Ramos (cell line): Measurements from ENCODE around the gene FLYWCH2.
"Not testable (repeated sequence)": the region's sequence is repeated elsewhere in the genome, so short reads cannot be mapped to it uniquely, and the experiment has no call there.

Experiments
- in situ Hi-C: fragments of 300-500 bp; cut with MboI; formaldehyde crosslinking; loops from one replicate; pipeline ENCODE4 v1.14.3; 2022; ENCODE audit warnings: low sequenced_read_pairs; ENCODE audit not compliant: unreplicated experiment

Gene FLYWCH2

DNA sequence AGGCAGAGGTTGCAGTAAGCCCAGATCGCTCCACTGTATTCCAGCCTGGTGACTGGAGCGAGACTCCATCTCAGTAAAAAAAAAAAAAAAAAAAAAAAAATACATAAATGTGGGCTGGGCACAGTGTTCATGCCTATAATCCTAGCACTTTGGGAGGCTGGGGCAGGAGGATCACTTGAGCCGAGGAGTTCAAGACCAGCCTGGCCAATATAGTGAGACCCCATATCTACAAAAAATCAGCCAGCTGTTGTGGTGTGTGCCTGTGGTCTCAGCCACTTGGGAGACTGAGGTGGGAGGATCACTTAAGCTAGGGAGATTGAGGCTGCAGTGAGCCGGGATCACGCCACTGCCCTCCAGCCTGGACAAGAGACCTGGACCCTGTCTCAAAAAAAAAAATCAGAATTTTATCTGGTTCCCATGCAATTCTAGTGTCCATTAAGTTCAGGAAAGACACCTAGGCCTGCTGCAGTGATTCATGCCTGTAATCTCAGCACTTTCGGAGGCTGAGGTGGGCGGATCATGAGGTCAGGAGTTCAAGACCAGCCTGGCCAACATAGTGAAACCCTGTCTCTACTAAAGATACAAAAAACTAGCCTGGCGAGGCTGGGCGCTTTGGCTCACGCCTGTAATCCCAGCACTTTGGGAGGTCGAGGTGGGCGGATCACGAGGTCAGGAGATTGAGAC, 48.4 kb downstream of the FLYWCH2 start:
- in situ Hi-C loops, result not testable (repeated sequence)

DNA sequence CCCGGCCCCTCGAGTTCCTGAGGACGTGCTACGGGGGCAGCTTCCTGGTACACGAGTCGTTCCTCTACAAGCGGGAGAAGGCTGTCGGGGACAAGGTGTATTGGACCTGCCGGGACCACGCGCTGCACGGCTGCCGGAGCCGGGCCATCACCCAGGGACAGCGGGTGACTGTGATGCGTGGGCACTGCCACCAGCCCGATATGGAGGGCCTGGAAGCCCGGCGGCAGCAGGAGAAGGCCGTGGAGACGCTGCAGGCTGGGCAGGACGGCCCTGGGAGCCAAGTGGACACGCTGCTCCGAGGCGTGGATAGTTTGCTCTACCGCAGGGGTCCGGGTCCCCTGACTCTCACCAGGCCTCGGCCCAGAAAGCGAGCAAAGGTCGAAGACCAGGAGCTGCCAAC, 50.1 kb downstream of the FLYWCH2 start:
- in situ Hi-C loops, result no loop called here

GRCh38 chr16:2933701-2934100, 50.7 kb downstream of the FLYWCH2 start:
- in situ Hi-C loops, result no loop called here

- in situ Hi-C loops, result no loop called here
Measured at GRCh38 chr16:2934450-2934849, 51.4 kb downstream of the FLYWCH2 start.

GRCh38 chr16:2936436-2937011, 53.5 kb downstream of the FLYWCH2 start:
- in situ Hi-C loops, result no loop called here

DNA sequence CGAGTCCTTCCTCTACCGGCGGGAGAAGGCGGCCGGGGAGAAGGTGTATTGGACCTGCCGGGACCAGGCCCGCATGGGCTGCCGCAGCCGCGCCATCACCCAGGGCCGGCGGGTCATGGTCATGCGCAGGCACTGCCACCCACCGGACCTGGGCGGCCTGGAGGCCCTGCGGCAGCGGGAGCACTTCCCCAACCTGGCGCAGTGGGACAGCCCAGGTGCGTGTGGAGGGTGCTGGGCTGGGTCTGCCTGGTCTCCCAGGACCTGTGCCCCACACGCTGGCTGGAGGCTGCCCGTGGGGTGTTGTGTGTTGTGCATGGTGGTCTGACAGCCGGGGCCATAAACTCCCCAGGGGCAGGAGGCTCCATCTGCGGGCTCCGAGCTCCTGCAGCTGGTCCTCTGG, 54.2 kb downstream of the FLYWCH2 start:
- in situ Hi-C loops, result no loop called here

DNA sequence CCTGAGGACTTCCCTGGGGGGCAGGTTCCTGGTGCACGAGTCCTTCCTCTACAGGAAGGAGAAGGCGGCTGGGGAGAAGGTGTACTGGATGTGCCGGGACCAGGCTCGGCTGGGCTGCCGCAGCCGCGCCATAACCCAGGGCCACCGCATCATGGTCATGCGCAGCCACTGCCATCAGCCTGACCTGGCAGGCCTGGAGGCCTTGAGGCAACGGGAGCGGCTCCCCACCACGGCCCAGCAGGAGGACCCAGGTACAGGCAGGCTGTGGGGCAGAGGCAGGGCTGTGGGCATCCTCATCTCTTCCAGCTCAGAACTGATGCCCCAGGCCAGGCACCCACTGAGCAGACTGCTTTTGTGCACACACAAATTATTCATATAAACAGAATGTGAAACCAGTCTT, 55.2 kb downstream of the FLYWCH2 start:
- in situ Hi-C loops, result no loop called here

- in situ Hi-C loops, result no loop called here
Measured at GRCh38 chr16:2939968-2940367, 57.0 kb downstream of the FLYWCH2 start.

DNA sequence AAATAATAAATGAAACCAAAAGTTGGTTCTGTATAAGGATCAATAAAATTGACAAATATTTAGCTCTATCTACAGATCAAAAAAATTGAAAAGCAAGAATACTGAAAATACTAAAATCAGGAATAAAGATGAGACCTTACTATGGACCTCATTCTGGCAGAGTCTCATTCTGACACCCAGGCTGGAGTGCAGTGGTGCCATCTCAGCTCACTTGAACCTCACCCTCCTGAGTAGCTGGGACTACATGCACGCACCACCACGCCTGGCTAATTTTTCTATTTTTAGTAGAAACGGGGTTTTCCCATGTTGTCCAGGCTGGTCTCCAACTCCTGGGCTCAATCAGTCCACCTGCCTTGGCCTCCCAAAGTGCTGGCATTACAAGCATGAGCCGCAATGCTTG, 59.0 kb downstream of the FLYWCH2 start:
- in situ Hi-C loops, result no loop called here

DNA sequence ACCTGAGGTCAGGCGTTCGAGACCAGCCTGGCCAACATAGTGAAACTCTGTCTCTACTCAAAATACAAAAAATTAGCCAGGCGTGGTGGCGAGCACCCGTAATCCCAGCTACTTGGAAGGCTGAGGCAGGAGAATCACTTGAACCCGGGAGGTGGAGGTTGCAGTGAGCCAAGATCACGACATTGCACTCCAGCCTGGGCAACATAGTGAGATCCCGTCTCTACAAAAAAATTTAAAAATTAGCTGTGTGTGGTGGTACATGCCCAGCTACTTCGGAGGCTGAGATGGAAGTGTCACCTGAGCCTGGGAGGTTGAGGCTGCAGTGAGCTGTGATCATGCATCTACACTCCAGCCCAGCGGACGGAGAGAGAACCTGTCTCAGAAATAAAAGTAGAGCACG, 60.7 kb downstream of the FLYWCH2 start:
- in situ Hi-C loops, result not testable (repeated sequence)

- in situ Hi-C loops, result no loop called here
Measured at GRCh38 chr16:2946649-2947048, 63.6 kb downstream of the FLYWCH2 start.
